A172 (cell line): Measurements from ENCODE around the gene BSND. TPM values are rescaled to one million over a fixed set of nuclear protein-coding genes. Genes with fewer than 3 reads are reported as not detected.

Source experiments
- DNase-seq: peaks from one replicate; pipeline ENCODE4 v3.0.0-alpha.2; 2015; ENCODE audit warnings: low spot score
- total RNA-seq: library from RNA; depleted of rRNA; stranded (reverse); fragments of >200 nt; shearing (Covaris generic); gene quantifications from 2 replicates; pipeline ENCODE4 v1.2.3, GENCODE V29; 2014

Gene BSND
- total RNA-seq, 1 experiment from 2014 or later, result not detected

DNA sequence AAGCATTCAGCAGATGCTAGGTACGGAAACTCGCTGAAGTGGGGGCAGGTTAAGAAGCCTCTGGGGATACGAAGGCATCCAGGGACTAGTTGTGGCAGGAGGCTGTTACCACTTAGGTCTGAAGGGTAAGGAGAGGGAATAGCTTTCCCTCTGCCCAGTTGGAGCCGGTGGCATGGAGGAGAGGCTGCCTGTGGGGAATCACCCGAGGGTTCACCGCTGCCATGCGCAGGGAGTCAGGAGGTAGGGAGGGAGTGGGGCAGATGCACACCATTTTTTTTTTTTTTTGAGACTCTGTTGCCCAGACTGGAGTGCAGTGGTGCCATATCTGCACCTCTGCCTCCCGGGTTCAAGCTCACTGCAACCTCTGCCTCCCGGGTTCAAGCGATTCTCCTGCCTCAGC, 46.7 kb downstream of the BSND start:
- DNase-seq, result no peak

DNA sequence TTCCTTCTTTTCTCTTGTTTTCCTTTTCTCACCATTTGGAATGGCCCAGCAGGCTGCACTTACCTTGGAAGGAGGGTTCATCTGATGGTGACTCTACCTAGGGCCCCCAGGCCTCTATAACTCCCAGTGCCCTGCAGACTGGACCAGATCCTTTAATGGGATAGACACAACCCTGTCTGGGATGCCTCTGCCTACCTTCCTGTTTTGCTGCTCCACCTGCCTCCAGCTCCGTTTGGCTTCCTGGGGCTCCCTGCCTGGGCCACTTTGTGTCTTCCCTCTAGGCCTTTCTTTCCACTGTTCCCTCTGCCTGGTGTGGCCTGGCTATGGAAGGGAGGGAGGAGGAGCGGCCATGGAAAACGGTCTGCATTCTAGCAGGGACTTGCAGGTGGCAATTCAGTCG, 48.1 kb downstream of the BSND start:
- no peak for DNase-seq

- DNase-seq, result no peak
These were observed 48.9 kb downstream of the BSND start for GRCh38 chr1:55047611-55048010.

- no peak for DNase-seq
These were observed 49.9 kb downstream of the BSND start for GRCh38 chr1:55048453-55049270.

DNA sequence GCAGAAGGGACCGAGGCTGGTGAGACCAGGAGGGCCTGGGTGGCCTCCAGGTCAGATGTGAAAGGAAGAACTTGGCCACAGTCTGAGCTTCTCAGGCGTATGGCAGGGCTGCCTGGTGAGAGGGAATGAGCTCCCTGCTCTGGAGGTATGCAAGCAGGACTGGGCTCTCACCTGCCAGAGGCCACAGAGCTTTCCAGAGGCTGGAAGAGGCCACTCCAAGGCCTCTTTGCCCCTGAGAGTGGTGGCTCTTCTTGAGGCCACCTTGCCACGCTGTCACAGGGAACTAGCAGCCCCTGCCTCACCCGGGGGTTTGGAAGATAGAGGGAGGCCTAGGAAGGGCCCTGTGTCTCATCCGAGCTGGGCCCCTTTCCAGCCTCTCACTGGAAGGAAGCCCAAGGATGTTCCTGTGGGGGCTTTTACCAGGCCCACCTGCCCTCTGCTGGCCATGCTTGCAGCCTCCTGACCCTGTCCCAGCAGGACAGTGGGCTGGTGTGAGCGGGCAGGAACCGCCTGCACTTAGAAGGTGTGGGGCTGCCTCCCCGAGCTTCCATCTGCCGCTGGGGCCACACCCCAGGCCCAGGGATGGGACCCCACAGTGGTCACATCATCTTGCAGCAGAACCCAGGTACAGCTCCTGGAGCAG, 50.7 kb downstream of the BSND start:
- DNase-seq, result no peak

DNA sequence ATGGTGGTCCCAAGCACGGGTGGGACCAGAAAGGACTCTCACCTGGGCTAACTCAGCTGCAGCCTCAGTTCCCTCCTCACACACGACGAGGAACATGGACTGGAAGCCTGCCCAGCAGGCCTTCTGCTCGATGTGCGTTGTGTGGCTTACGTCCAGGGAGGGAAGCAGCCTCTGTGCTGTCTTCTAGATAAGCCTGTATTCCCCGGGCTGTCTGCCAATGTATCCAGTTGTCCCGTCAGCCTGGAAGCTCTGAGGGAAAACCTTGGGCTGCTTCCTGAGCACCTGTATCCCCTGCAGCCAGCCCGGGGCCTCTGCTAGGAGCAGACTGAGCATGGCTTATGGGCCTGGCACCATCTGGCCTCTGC, 51.2 kb downstream of the BSND start:
- DNase-seq, result peak; percentile 57

DNA sequence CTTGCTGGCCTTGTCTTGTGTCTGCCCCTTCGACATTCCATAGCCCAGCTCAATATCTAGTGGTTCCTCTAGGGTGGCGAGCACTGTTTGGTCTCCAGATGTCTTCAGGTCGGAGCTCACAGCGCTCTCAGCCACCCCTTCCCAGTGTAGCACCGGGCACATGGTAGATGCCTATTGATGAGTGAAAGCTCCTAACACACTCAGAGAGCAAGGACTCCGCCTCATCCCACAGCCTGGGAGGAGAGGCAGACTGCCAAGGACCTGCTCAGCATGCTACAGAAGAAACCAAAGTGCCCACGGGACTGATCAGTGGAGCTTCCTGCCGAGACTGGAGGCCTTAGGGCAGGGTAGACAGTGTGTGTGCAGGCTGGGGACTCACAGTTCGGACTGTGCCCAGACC, 51.5 kb downstream of the BSND start:
- peak; percentile 40 for DNase-seq

DNA sequence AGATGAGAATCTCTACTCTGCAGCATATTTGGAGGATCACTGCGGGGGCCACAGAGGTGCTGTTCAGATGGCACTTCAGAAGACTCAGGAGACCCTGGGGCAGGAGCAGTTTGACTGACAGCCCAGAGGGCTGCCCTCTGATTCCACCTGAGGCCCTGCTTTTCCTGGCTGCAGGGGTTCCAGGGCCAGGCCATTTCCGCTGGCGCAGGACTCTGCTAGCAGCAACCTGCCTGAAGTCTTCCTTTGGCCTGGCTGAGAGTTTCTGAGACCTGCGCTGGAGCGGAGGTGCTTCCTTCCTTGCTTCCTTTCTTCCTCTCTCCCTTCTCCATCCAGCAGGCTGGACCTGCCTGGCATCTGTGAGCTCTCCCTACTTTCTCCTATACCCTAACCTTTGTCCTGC, 52.4 kb downstream of the BSND start:
- no peak for DNase-seq

- DNase-seq, result no peak
These were observed 52.9 kb downstream of the BSND start for GRCh38 chr1:55051621-55052020.

- no peak for DNase-seq
These were observed 53.7 kb downstream of the BSND start for GRCh38 chr1:55052221-55053142.

- DNase-seq, result no peak
These were observed 54.7 kb downstream of the BSND start for GRCh38 chr1:55053265-55053954.

DNA sequence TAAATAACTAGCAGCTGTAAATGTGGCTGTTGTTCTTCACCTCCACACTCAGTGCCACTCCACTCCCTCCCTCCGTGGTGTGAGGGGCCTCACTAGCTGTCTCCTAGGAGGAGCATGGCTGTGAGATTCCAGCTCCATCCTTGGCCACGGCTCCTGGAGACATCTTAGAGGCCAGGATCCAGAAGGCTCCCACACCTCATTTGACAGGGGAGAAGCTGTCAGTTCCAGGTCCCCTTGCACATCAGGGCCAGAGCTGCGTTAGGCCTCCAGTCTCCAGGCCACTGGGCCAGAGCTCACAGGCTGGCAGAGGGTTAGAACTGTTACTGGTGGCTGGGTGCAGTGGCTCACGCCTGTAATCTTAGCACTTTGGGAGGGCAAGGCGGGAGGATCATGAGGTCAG, 55.7 kb downstream of the BSND start:
- no peak for DNase-seq

DNA sequence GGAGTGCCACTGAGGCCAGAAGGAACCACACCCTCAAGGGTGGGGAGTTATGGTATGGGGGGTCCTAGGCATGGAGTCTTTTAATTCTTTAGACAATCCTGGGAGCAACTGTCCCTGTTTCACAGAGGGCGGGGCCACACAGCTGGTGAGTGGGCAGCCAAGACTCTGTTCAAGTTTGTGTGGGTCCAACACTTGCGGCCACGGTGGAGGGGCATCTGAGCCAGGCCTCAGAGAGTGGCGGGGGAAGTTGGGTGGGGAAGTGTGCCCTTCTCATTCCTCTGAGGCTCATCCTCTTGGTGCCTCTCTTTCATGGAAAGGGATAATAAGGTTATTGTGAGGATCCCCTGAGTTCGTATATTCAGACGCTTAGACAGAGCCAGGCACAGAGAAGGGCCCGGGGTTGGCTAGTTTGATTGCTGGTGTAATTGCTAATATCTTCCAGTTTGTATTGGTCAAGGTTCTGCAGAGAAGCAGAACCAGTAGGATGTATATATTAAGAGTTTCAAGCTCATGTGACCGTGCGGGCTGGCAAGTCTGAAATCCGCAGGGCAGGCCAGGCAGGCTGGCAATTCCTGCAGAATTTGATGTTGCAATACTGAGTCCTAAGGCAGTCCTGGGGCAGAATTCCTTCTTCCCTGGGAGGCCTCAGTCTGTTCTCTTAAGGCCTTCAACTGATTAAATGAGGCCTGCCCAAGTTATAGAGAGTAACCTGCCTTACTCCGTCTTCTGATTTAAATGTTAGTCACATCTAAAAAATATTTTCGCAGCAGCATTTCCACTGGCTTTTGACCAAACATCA, 56.5 kb downstream of the BSND start:
- DNase-seq, result no peak

- DNase-seq, result no peak
These were observed 57.4 kb downstream of the BSND start for GRCh38 chr1:55055951-55056631.

DNA sequence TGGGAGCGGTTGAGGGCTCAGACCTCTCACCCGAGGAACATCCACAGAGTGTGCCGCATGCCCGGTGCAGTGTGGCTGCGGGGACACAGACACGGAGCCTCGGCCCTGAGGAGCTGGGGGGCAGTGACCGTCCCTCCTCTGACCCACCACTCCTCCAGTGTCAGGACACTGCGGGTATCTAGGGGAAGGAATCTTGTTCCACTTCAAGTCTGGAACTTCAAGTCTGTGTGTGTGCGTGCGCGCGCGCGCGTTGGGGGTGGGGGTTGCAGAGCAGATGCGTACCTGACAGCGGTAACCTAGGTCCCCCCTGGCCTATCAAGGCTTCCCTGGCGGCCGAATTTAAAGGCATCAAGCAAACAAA, 57.9 kb downstream of the BSND start:
- no peak for DNase-seq

DNA sequence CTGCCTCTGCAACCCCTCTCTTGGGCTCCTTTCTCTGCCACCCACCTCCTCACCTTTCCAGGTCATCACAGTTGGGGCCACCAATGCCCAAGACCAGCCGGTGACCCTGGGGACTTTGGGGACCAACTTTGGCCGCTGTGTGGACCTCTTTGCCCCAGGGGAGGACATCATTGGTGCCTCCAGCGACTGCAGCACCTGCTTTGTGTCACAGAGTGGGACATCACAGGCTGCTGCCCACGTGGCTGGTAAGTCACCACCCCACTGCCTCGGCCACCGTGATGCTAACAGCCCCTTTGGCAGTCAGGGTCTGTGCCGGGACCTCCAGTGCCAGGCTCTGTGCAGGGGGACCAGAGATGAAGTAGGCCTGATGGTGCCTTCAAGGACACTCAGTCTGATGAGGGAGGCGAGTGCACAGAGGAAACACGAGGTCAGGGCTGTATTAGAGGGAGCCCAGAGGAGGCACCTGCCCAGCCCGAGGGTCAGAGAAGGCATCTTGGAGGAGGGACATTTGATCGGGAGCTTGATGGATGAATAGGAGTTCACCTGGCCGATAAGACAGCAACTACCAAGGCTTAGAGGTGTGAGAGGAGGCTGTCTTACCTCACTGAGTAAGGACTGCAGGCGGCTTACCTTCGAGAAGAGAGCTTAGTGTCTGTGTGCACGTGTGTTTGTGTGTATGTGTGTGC, 58.7 kb downstream of the BSND start:
- no peak for DNase-seq

- no peak for DNase-seq
These were observed 59.2 kb downstream of the BSND start for GRCh38 chr1:55057956-55058298.

- no peak for DNase-seq
These were observed 60.8 kb downstream of the BSND start for GRCh38 chr1:55059302-55060132.
